GM21381 (cell line): ENCODE measurements around the gene FPR3.
"Not testable (repeated sequence)": the region's sequence is repeated elsewhere in the genome, so short reads cannot be mapped to it uniquely, and the experiment has no call there.

Source experiments
- ATAC-seq: cut with Tn5 transposase; IDR thresholded peaks from one replicate; pipeline ENCODE4 v1.9.1; 2021; ENCODE audit warnings: mild to moderate bottlenecking, moderate library complexity; ENCODE audit not compliant: unreplicated experiment

Gene FPR3

GRCh38 chr19:51806571-51806970 is 11.6 kb downstream of the FPR3 start:
- ATAC-seq = not testable (repeated sequence)

DNA sequence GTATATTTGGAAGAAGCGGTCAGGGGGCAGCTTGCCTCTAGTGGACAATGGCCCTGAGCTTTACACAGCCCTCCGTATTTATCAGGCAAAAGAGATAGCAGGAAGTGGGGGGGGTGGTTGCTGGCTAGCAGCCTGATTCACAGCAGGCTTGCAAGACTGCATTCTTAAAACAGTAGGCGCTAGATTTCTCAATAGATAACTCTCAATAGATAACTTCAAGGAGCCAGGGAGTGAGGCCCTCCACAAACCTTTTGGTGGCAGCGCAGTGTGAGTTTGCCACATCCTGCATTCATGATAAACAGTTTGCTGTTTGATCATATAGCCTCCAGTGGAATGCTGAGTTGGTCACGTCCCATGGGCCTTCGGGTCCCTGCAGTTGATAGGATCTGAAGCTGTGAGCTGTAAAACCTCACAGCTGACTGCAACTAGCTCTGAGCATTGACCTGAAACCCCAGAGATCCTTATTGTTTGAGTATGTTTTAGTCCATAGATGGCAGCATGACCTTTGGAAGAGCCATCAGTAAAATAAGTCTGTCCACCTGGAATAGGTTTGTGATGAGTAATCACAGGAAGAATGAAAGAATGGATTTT is 12.2 kb downstream of the FPR3 start:
- no peak for ATAC-seq

- no peak for ATAC-seq
These were observed 13.0 kb downstream of the FPR3 start for GRCh38 chr19:51807925-51808324.

DNA sequence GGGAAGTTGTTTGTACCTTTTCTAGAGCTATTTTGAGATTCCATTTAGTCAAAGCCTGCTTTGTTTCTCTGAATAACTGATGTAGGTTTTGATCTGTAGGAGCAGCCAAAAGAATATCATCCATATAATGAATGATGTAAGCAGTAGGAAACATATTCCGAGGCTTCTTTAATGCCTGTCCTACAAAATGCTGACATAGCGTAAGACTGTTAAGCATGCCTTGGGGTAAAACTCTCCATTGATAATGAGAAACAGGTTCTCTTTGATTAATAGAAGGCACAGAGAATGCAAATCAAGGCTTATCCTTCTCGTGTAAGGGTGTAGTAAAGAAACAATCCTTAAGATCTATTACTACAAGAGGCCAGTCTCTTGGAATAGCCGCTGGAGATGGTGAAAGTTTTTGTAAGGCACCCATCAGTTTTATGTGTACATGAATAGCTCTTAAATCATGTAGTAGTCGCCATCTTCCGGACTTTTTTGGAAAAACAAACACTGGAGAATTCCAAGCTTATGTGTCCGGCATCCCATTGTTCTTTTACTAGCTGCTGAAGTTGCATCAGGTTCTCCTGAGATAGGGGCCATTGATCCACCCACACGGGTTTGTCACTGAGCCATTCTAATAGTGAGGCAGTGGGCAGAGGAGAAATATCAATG is 13.5 kb downstream of the FPR3 start:
- ATAC-seq = no peak

DNA sequence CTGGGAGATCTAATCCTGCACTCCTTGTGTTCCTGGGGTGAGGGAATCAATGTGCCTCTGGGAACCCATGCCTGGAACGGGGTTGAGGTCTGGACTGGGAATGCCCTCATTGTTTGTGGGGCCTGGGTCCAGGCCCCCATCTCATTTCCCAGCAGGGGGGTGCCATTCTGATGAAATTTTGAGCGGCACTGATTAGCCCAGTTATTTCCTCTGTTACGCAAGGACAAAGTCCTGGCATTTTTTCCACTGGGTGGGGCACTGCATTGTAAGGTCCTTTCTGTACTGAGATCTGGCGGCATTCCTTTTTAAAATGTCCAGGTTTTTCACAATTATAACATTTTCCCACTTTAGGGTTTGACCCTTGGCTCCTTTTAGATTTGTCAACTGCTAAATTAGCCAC is 14.8 kb downstream of the FPR3 start:
- ATAC-seq = no peak

DNA sequence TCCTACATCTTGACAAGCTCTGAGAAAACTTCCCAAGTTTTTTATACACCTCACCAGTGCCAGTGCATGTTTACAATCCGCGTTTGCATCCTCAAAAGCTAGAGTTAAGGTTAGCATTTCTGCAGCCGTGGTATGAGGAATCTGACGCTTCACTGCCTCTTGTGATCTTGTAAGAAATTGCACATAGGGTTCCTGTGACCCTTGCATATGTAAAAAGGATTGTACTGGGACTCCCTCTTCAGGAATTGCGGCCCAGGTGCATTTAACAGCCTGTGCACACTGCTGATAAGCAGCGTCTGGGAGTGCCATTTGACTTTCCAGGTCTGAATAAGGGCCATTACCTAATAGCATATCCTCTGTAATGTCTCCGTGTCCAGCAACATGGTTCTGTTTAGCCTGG is 15.3 kb downstream of the FPR3 start:
- ATAC-seq = no peak

GRCh38 chr19:51811344-51811743 is 16.4 kb downstream of the FPR3 start:
- no peak for ATAC-seq

- ATAC-seq = no peak
These were observed 20.1 kb downstream of the FPR3 start for GRCh38 chr19:51815043-51815442.

- ATAC-seq = no peak
These were observed 21.8 kb downstream of the FPR3 start for GRCh38 chr19:51816711-51817110.

DNA sequence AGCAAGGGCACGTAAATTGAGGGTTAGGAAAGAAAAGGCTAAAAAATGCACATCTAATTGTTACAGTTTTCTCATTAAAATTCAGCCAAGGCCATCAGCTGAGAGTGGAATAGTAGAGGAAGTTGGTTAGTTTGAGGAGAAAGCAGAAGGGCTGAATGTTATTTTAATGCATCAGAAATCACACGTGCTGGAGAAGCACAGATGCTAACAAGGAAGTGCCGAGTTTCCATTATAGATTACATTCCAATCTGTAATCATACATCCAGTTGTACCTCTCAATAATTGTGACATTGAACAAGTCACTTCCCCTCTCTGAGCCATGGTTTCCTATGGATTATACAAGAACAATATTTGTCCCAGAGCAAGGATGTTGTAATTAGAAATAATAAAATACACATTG is 25.1 kb downstream of the FPR3 start:
- ATAC-seq = no peak

- ATAC-seq = no peak
These were observed 26.0 kb downstream of the FPR3 start for GRCh38 chr19:51820831-51821446.

GRCh38 chr19:51821456-51821855 is 26.5 kb downstream of the FPR3 start:
- no peak for ATAC-seq

- ATAC-seq = no peak
These were observed 27.0 kb downstream of the FPR3 start for GRCh38 chr19:51821921-51822320.

- ATAC-seq = no peak
These were observed 27.4 kb downstream of the FPR3 start for GRCh38 chr19:51822325-51822724.

- ATAC-seq = no peak
These were observed 28.0 kb downstream of the FPR3 start for GRCh38 chr19:51822946-51823345.

DNA sequence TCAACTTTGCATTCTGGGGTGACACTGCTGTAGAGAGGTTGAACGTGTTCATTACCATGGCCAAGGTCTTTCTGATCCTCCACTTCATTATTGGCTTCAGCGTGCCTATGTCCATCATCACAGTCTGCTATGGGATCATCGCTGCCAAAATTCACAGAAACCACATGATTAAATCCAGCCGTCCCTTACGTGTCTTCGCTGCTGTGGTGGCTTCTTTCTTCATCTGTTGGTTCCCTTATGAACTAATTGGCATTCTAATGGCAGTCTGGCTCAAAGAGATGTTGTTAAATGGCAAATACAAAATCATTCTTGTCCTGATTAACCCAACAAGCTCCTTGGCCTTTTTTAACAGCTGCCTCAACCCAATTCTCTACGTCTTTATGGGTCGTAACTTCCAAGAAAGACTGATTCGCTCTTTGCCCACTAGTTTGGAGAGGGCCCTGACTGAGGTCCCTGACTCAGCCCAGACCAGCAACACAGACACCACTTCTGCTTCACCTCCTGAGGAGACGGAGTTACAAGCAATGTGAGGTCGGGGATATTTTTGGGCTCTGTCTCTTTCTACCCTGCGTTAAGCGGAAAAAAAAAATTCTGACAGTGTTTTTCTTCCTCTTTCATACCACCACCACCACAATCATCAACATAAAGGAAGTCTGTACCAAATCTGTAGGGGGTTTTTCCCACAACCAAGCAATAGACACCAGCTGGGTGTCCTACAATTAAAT is 29.5 kb downstream of the FPR3 start:
- no peak for ATAC-seq

GRCh38 chr19:51830274-51830673 is 35.3 kb downstream of the FPR3 start:
- ATAC-seq = no peak

DNA sequence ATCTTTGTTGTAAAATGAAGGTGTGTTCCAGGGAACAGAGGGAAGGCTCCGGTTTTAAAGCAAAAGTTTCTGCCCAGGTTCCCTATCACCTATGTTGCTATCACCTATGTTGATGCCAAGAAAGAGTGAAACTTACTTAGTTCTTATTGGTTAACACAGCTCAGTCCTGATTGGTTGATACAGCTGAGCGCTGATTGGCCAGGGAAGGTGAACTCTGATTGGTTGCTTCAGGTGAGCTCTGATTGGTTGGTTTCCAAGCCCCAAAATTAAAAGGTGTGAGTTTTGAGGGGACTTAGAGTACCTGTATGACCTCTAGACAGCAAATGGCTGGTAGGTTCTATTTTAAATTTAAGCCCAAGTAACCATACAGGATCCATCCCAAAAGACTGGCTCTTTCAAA is 42.2 kb downstream of the FPR3 start:
- no peak for ATAC-seq

- ATAC-seq = no peak
These were observed 67.1 kb downstream of the FPR3 start for GRCh38 chr19:51861870-51862622.

DNA sequence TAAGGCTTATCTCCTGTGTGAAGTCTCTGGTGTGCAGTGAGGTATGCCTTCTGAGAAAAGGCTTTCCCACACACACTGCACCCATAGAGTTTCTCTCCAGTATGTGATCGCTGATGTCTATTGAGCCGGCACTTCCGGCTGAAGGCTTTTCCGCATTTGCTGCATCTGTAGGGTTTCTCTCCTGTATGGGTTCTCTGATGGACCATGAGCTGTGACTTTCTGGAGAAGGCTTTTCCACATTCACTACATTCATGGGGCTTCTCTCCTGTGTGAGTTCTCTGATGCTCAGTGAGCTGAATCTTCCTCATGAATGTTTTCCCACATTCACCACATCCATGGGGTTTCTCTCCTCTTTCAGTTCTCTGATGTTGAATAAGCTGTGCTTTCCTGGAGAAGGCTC is 78.1 kb downstream of the FPR3 start:
- no peak for ATAC-seq
